Skeletal muscle tissue (tissue), 4 donors: ENCODE measurements around the gene RBM38. TPM values are rescaled to one million over a fixed set of nuclear protein-coding genes. Genes with fewer than 3 reads are reported as not detected.
"Not testable (repeated sequence)": the region's sequence is repeated elsewhere in the genome, so short reads cannot be mapped to it uniquely, and the experiment has no call there.

Source experiments
- H3K27ac ChIP-seq: one replicate; pipeline ENCODE4 v1.7.0; 2013; ENCODE audit warnings: mild to moderate bottlenecking, low read depth, low read length, inconsistent platforms
- H3K27me3 ChIP-seq, 3 donors: one replicate each; pipeline ENCODE4 v1.7.0; 2013; ENCODE audit warnings: low read length in 3 of 3; ENCODE audit not compliant: control insufficient read depth in 3 of 3, insufficient read depth in 3 of 3
- H3K36me3 ChIP-seq, 3 donors: one replicate each; pipeline ENCODE4 v1.7.0; 2013; ENCODE audit warnings: low read length in 3 of 3; ENCODE audit not compliant: control insufficient read depth in 3 of 3, insufficient read depth in 3 of 3
- H3K4me1 ChIP-seq, 3 donors: one replicate each; pipeline ENCODE4 v1.7.0; 2013; ENCODE audit warnings: low read length in 3 of 3, mild to moderate bottlenecking in 3 of 3; ENCODE audit not compliant: control insufficient read depth in 3 of 3, insufficient read depth in 3 of 3
- H3K4me3 ChIP-seq, 3 donors: one replicate each; pipeline ENCODE4 v1.7.0; 2013; ENCODE audit warnings: low read length in 3 of 3
- H3K9ac ChIP-seq, 3 donors: one replicate each; pipeline ENCODE4 v1.7.0; 2013; ENCODE audit warnings: low read length in 3 of 3, mild to moderate bottlenecking in 3 of 3, moderate library complexity in 2 of 3, low read depth in 1 of 3
- H3K9me3 ChIP-seq, 3 donors: one replicate each; pipeline ENCODE4 v1.7.0; 2013; ENCODE audit warnings: low read length in 3 of 3; ENCODE audit not compliant: control insufficient read depth in 3 of 3
- total RNA-seq: library from RNA; depleted of rRNA; stranded (reverse); fragments of >200 nt; gene quantifications from one replicate; pipeline ENCODE4 v1.2.3, GENCODE V29; 2014
- donor health status: Osteomylitis.

RBM38 gene
- total RNA-seq, 1 donor from 2014 or later = 60.0 TPM

GRCh38 chr20:57426271-57426689 lies 35.1 kb downstream of the RBM38 start:
- no peak overlapping the region for H3K27ac ChIP-seq
- no peaks in the 10 kb centered on the region for H3K36me3 ChIP-seq
- H3K9ac ChIP-seq = no peak overlapping the region
- H3K4me1 ChIP-seq = peaks cover 3 to 15% (median 14%) of the 10 kb centered on the region in 3 donors
- no peak overlapping the region for H3K4me3 ChIP-seq
- H3K27me3 ChIP-seq = peaks cover 0 to 5% (median 0%) of the 10 kb centered on the region in 3 donors
- no peaks in the 10 kb centered on the region for H3K9me3 ChIP-seq

- Histone ChIP-seq H3K27ac (no peak overlapping the region), H3K9me3 (no peaks in the 10 kb centered on the region), H3K9ac (no peak overlapping the region), H3K36me3 (no peaks in the 10 kb centered on the region), H3K4me3 (no peak overlapping the region), H3K27me3 (peaks cover 0 to 2% (median 0%) of the 10 kb centered on the region in 3 donors), H3K4me1 (peaks cover 3 to 15% (median 14%) of the 10 kb centered on the region in 3 donors)
These were observed 35.6 kb downstream of the RBM38 start for GRCh38 chr20:57426831-57427230.

- Histone ChIP-seq H3K36me3 (no peaks in the 10 kb centered on the region), H3K4me1 (peaks cover 13 to 28% (median 27%) of the 10 kb centered on the region in 3 donors), H3K9me3 (no peaks in the 10 kb centered on the region), H3K4me3 (no peak overlapping the region), H3K27me3 (peaks cover 0 to 2% (median 0%) of the 10 kb centered on the region in 3 donors), H3K27ac (no peak overlapping the region), H3K9ac (peak overlapping the region in 1 of 3 donors; percentile 16)
These were observed 37.3 kb downstream of the RBM38 start for GRCh38 chr20:57428324-57429158.

GRCh38 chr20:57429159-57429496 lies 37.9 kb downstream of the RBM38 start:
- no peak overlapping the region for H3K4me3 ChIP-seq
- no peaks in the 10 kb centered on the region for H3K9me3 ChIP-seq
- peaks cover 0 to 2% (median 0%) of the 10 kb centered on the region in 3 donors for H3K27me3 ChIP-seq
- no peaks in the 10 kb centered on the region for H3K36me3 ChIP-seq
- no peak overlapping the region for H3K9ac ChIP-seq
- peaks cover 18 to 34% (median 33%) of the 10 kb centered on the region in 3 donors for H3K4me1 ChIP-seq
- no peak overlapping the region for H3K27ac ChIP-seq

GRCh38 chr20:57429580-57430200 lies 38.5 kb downstream of the RBM38 start:
- no peak overlapping the region for H3K27ac ChIP-seq
- no peaks in the 10 kb centered on the region for H3K36me3 ChIP-seq
- no peaks in the 10 kb centered on the region for H3K9me3 ChIP-seq
- no peak overlapping the region for H3K4me3 ChIP-seq
- H3K27me3 ChIP-seq = peaks cover 0 to 2% (median 0%) of the 10 kb centered on the region in 3 donors
- H3K4me1 ChIP-seq = peaks cover 23 to 40% (median 38%) of the 10 kb centered on the region in 3 donors
- no peak overlapping the region for H3K9ac ChIP-seq

- not testable (repeated sequence) for H3K27me3 ChIP-seq, H3K9ac ChIP-seq, H3K9me3 ChIP-seq, H3K27ac ChIP-seq, H3K36me3 ChIP-seq, H3K4me3 ChIP-seq
- H3K4me1 ChIP-seq = peaks cover 26 to 43% (median 41%) of the 10 kb centered on the region in 3 donors
These were observed 39.0 kb downstream of the RBM38 start for GRCh38 chr20:57430201-57430596.

GRCh38 chr20:57431539-57431835 lies 40.3 kb downstream of the RBM38 start:
- H3K36me3 ChIP-seq = no peaks in the 10 kb centered on the region
- H3K9me3 ChIP-seq = no peaks in the 10 kb centered on the region
- H3K27ac ChIP-seq = no peak overlapping the region
- no peaks in the 10 kb centered on the region for H3K27me3 ChIP-seq
- no peak overlapping the region for H3K9ac ChIP-seq
- no peak overlapping the region for H3K4me3 ChIP-seq
- H3K4me1 ChIP-seq = peaks cover 38 to 51% (median 50%) of the 10 kb centered on the region in 3 donors

GRCh38 chr20:57432480-57432861 lies 41.3 kb downstream of the RBM38 start:
- peak overlapping the region; percentile 65 for H3K27ac ChIP-seq
- peaks cover 41 to 57% (median 56%) of the 10 kb centered on the region in 3 donors for H3K4me1 ChIP-seq
- H3K4me3 ChIP-seq = no peak overlapping the region
- peak overlapping the region in 2 of 3 donors; percentile 53 to 74 for H3K9ac ChIP-seq
- no peaks in the 10 kb centered on the region for H3K27me3 ChIP-seq
- peaks cover 0 to 1% (median 0%) of the 10 kb centered on the region in 3 donors for H3K9me3 ChIP-seq
- H3K36me3 ChIP-seq = no peaks in the 10 kb centered on the region

GRCh38 chr20:57432862-57433491 lies 41.8 kb downstream of the RBM38 start:
- Histone ChIP-seq H3K27me3 (no peaks in the 10 kb centered on the region), H3K9ac (peak overlapping the region; percentile 53 to 74 (median 68)), H3K36me3 (no peaks in the 10 kb centered on the region), H3K9me3 (peaks cover 0 to 4% (median 0%) of the 10 kb centered on the region in 3 donors), H3K27ac (peak overlapping the region; percentile 65), H3K4me1 (peaks cover 45 to 62% (median 61%) of the 10 kb centered on the region in 3 donors), H3K4me3 (peak overlapping the region in 1 of 3 donors; percentile 29)
